ENCODE results near the gene GNGT2.

GNGT2 gene

GRCh38 chr17:49213399-49213798 is 3.0 kb upstream of the GNGT2 start:
- DNase-seq (ENCODE audit: low spot score) = no peak
- in situ Hi-C loops (cut with MboI; ENCODE audit: low sequenced_read_pairs, unreplicated experiment) = no loop called here
- no peak for TF ChIP-seq CTCF (IDR thresholded peaks at IDR 0.05; ENCODE audit: borderline replicate concordance, control extremely low read depth, extremely low read depth, insufficient read depth, missing control alignments)

GRCh38 chr17:49209061-49209571 is 1.3 kb downstream of the GNGT2 start:
- TF ChIP-seq CTCF (IDR thresholded peaks at IDR 0.05; ENCODE audit: borderline replicate concordance, control extremely low read depth, extremely low read depth, insufficient read depth, missing control alignments) = no peak
- DNase-seq (ENCODE audit: low spot score) = no peak
- in situ Hi-C loops (cut with MboI; ENCODE audit: low sequenced_read_pairs, unreplicated experiment) = no loop called here

- TF ChIP-seq CTCF (IDR thresholded peaks at IDR 0.05; ENCODE audit: borderline replicate concordance, control extremely low read depth, extremely low read depth, insufficient read depth, missing control alignments) = no peak
- DNase-seq (ENCODE audit: low spot score) = no peak
- in situ Hi-C loops (cut with MboI; ENCODE audit: low sequenced_read_pairs, unreplicated experiment) = no loop called here
Observed at GRCh38 chr17:49204516-49204915, 5.9 kb downstream of the GNGT2 start.

- no peak for DNase-seq (ENCODE audit: low spot score)
- in situ Hi-C loops (cut with MboI; ENCODE audit: low sequenced_read_pairs, unreplicated experiment) = no loop called here
- no peak for TF ChIP-seq CTCF (IDR thresholded peaks at IDR 0.05; ENCODE audit: borderline replicate concordance, control extremely low read depth, extremely low read depth, insufficient read depth, missing control alignments)
Observed at GRCh38 chr17:49203796-49204195, 6.6 kb downstream of the GNGT2 start.

GRCh38 chr17:49201481-49201927 is 8.9 kb downstream of the GNGT2 start:
- in situ Hi-C loops (cut with MboI; ENCODE audit: low sequenced_read_pairs, unreplicated experiment) = no loop called here
- no peak for DNase-seq (ENCODE audit: low spot score)
- TF ChIP-seq CTCF (IDR thresholded peaks at IDR 0.05; ENCODE audit: borderline replicate concordance, control extremely low read depth, extremely low read depth, insufficient read depth, missing control alignments) = no peak

- DNase-seq (ENCODE audit: low spot score) = no peak
- in situ Hi-C loops (cut with MboI; ENCODE audit: low sequenced_read_pairs, unreplicated experiment) = no loop called here
- no peak for TF ChIP-seq CTCF (IDR thresholded peaks at IDR 0.05; ENCODE audit: borderline replicate concordance, control extremely low read depth, extremely low read depth, insufficient read depth, missing control alignments)
Observed at GRCh38 chr17:49200423-49201083, 9.8 kb downstream of the GNGT2 start.

Measured in GM13976 (cell line).